HUES64 (cell line): ENCODE measurements around the gene GALNT17.

Experiments used
- H3K27ac ChIP-seq: 2 replicates; pipeline ENCODE4 v1.7.0; 2013; ENCODE audit warnings: low read depth, low read length, inconsistent platforms
- H3K27me3 ChIP-seq: 2 replicates; pipeline ENCODE4 v1.6.1; 2013; ENCODE audit warnings: mild to moderate bottlenecking, low read length; ENCODE audit not compliant: insufficient read depth
- H3K36me3 ChIP-seq: 2 replicates; pipeline ENCODE4 v1.6.1; 2013; ENCODE audit warnings: mild to moderate bottlenecking, low read length; ENCODE audit not compliant: insufficient read depth
- H3K4me1 ChIP-seq: 2 replicates; pipeline ENCODE4 v1.6.1; 2013; ENCODE audit warnings: mild to moderate bottlenecking, low read length, moderate library complexity; ENCODE audit not compliant: insufficient read depth
- H3K4me3 ChIP-seq: 2 replicates; pipeline ENCODE4 v1.5.1; 2013; ENCODE audit warnings: mild to moderate bottlenecking, low read length, moderate library complexity
- H3K9ac ChIP-seq: 2 replicates; pipeline ENCODE4 v1.6.1; 2013; ENCODE audit warnings: mild to moderate bottlenecking, low read depth, low read length
- H3K9me3 ChIP-seq: 2 replicates; pipeline ENCODE4 v1.6.1; 2013; ENCODE audit warnings: low read depth, low read length; ENCODE audit not compliant: insufficient read depth
- WGBS: fragments of 150-250, 120-280 bp; methylation state at CpG from one replicate; pipeline ENCODE4 v1.1.7; 2013; ENCODE audit warnings: missing lambda C conversion rate; 5-methylcytosine and 5-hydroxymethylcytosine counted together

The GALNT17 gene

GRCh38 chr7:71338866-71339265 lies 206.9 kb downstream of the GALNT17 start:
- H3K9me3 ChIP-seq: peaks cover 6% of the 10 kb centered on the region; the same call in 1 of the 2 replicates
- H3K4me1 ChIP-seq: peaks cover 11% of the 10 kb centered on the region; the same call in 1 of the 2 replicates

GRCh38 chr7:71339924-71340323 lies 208.0 kb downstream of the GALNT17 start:
- Histone ChIP-seq H3K4me1 (peaks cover 11% of the 10 kb centered on the region; the same call in 1 of the 2 replicates), H3K36me3 (peaks cover 14% of the 10 kb centered on the region), H3K27ac (no peak overlapping the region), H3K4me3 (no peak overlapping the region), H3K27me3 (no peaks in the 10 kb centered on the region), H3K9ac (no peak overlapping the region), H3K9me3 (peaks cover 7% of the 10 kb centered on the region; the same call in 1 of the 2 replicates)
- 100% methylated on average over 1 of the region's 1 CpG for WGBS

More at GRCh38 chr7:71338866-71339265, 206.9 kb downstream of the GALNT17 start:
- no peak overlapping the region for H3K4me3 ChIP-seq
- H3K27me3 ChIP-seq: no peaks in the 10 kb centered on the region
- WGBS: 100% methylated on average over 2 of the region's 2 CpGs
- peaks cover 14% of the 10 kb centered on the region for H3K36me3 ChIP-seq
- no peak overlapping the region for H3K9ac ChIP-seq
- H3K27ac ChIP-seq: no peak overlapping the region

GRCh38 chr7:71342202-71342601 lies 210.3 kb downstream of the GALNT17 start:
- Histone ChIP-seq H3K4me3 (no peak overlapping the region), H3K9ac (no peak overlapping the region), H3K36me3 (no peaks in the 10 kb centered on the region), H3K27ac (no peak overlapping the region), H3K4me1 (peaks cover 11% of the 10 kb centered on the region), H3K27me3 (no peaks in the 10 kb centered on the region), H3K9me3 (peaks cover 2% of the 10 kb centered on the region; the same call in 1 of the 2 replicates)

- no peak overlapping the region for H3K9ac ChIP-seq
- peaks cover 16% of the 10 kb centered on the region for H3K4me1 ChIP-seq
- H3K36me3 ChIP-seq: no peaks in the 10 kb centered on the region
- no peak overlapping the region for H3K27ac ChIP-seq
- H3K4me3 ChIP-seq: no peak overlapping the region
- H3K27me3 ChIP-seq: no peaks in the 10 kb centered on the region
- peaks cover 2% of the 10 kb centered on the region; the same call in 1 of the 2 replicates for H3K9me3 ChIP-seq
These were observed 211.1 kb downstream of the GALNT17 start for GRCh38 chr7:71343039-71343438.

DNA sequence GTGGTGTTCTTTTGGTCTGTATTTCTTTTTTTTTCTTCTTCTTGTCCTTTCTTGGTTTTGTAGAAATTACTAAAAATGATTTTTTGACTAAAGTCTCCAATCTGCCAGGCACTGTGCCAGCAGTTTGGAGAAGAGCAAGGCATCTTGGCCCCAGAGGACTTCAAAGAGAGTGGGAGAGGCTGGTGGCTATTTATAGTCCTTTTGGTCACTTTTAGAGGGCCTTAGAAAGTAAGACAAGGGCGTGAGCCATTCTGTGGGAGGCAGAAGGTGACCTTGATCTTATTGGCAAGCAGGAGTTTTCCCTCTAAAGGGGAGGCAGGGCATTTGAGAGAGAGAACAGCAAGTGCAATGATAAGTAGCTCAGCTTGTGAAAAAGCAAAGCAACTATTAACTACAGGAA lies 211.9 kb downstream of the GALNT17 start:
- H3K27me3 ChIP-seq: no peaks in the 10 kb centered on the region
- peaks cover 24% of the 10 kb centered on the region for H3K4me1 ChIP-seq
- no peak overlapping the region for H3K9ac ChIP-seq
- 94% methylated on average over 1 of the region's 1 CpG for WGBS
- no peak overlapping the region for H3K27ac ChIP-seq
- H3K9me3 ChIP-seq: peaks cover 2% of the 10 kb centered on the region; the same call in 1 of the 2 replicates
- no peaks in the 10 kb centered on the region for H3K36me3 ChIP-seq
- H3K4me3 ChIP-seq: no peak overlapping the region

- peaks cover 33% of the 10 kb centered on the region for H3K4me1 ChIP-seq
- WGBS: 94% methylated on average over 8 of the region's 9 CpGs
- no peaks in the 10 kb centered on the region for H3K36me3 ChIP-seq
- H3K9ac ChIP-seq: no peak overlapping the region
- H3K27me3 ChIP-seq: no peaks in the 10 kb centered on the region
- peaks cover 2% of the 10 kb centered on the region; the same call in 1 of the 2 replicates for H3K9me3 ChIP-seq
- H3K4me3 ChIP-seq: no peak overlapping the region
- H3K27ac ChIP-seq: no peak overlapping the region
These were observed 213.4 kb downstream of the GALNT17 start for GRCh38 chr7:71345117-71345884.

GRCh38 chr7:71348821-71349681 lies 217.1 kb downstream of the GALNT17 start:
- Histone ChIP-seq H3K4me3 (no peak overlapping the region), H3K9me3 (peaks cover 24% of the 10 kb centered on the region), H3K27ac (peak overlapping the region; percentile 27), H3K4me1 (peaks cover 31% of the 10 kb centered on the region), H3K9ac (no peak overlapping the region), H3K27me3 (no peaks in the 10 kb centered on the region), H3K36me3 (0 out of 2 replicates have a peak, but pooled peaks cover 2% of the 10 kb centered on the region)
- WGBS: 77% methylated on average over 12 of the region's 16 CpGs

- Histone ChIP-seq H3K9ac (no peak overlapping the region), H3K4me3 (no peak overlapping the region)
- 98% methylated on average over 4 of the region's 5 CpGs for WGBS
These were observed 217.9 kb downstream of the GALNT17 start for GRCh38 chr7:71349682-71350481.

DNA sequence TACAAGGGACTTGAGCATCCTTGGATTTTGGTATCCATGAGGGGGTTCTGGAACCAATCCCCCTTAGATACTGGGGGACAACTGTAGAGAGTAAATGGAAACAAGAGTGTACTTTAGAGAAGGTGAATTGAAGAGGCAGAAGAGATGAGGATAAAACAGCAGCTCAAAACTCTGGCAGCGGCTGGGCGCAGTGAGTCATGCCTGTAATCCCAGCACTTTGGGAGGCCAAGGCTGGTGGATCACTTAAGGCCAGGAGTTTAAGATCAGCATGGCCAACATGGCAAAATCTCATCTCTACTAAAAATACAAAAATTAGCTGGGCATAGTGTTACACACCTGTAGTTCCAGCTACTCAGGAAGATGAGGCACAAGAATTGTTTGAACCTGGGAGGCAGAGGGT lies 218.7 kb downstream of the GALNT17 start:
- H3K9me3 ChIP-seq: peaks cover 25% of the 10 kb centered on the region
- WGBS: 98% methylated on average over 2 of the region's 2 CpGs
- H3K36me3 ChIP-seq: 0 out of 2 replicates have a peak, but pooled peaks cover 2% of the 10 kb centered on the region
- H3K27ac ChIP-seq: no peak overlapping the region
- H3K27me3 ChIP-seq: no peaks in the 10 kb centered on the region
- H3K9ac ChIP-seq: no peak overlapping the region
- H3K4me1 ChIP-seq: peaks cover 31% of the 10 kb centered on the region
- no peak overlapping the region for H3K4me3 ChIP-seq

More at GRCh38 chr7:71349682-71350481, 217.9 kb downstream of the GALNT17 start:
- Histone ChIP-seq H3K27me3 (no peaks in the 10 kb centered on the region), H3K9me3 (peaks cover 25% of the 10 kb centered on the region), H3K4me1 (peaks cover 31% of the 10 kb centered on the region), H3K27ac (no peak overlapping the region), H3K36me3 (0 out of 2 replicates have a peak, but pooled peaks cover 2% of the 10 kb centered on the region)

DNA sequence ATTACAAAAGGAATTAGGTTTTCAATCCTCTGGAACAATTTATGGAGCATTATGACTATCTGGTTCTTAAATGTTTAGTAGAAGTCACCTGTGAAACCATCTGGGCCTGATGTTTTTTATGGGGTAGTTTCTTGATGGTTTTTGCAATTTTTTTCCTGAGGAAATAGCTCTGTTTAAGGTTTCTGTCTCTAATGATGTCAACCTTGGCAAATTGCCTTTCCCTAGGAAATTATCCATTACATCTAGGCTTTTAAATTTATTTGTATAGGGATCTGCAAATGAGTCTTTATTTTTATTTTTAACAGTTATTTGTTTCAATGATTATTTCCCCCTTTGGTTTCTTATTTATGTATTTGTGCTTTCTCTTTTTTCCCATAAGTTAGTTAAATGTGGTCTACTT lies 222.8 kb downstream of the GALNT17 start:
- H3K36me3 ChIP-seq: 0 out of 2 replicates have a peak, but pooled peaks cover 2% of the 10 kb centered on the region
- H3K4me1 ChIP-seq: peaks cover 9% of the 10 kb centered on the region
- H3K27ac ChIP-seq: no peak overlapping the region
- H3K4me3 ChIP-seq: no peak overlapping the region
- H3K27me3 ChIP-seq: no peaks in the 10 kb centered on the region
- no peak overlapping the region for H3K9ac ChIP-seq
- H3K9me3 ChIP-seq: peaks cover 25% of the 10 kb centered on the region
